IMR-90 (cell line): ENCODE measurements around the gene ROBO1. TPM values are rescaled to one million over a fixed set of nuclear protein-coding genes. Genes with fewer than 3 reads are reported as not detected.

Experiments
- ATAC-seq: fragments of 200-7000 bp; cut with Tn5 transposase; 2 replicates; pipeline ENCODE4 v1.9.1; 2020; ENCODE audit warnings: low read depth, mild to moderate bottlenecking, moderate library complexity
- BruUV-seq: library from RNA; stranded (reverse); fragments of 400-500 nt; replicated peaks from 2 replicates; lab custom pipeline; 2021; lab: Mats Ljungman, UMichigan
- CTCF ChIA-PET: fragments of 300-600 bp; formaldehyde crosslinking; extraction: SDS; loops from one replicate; lab custom pipeline; 2021; ENCODE audit warnings: antibody characterized with exemption; lab: Yijun Ruan, JAX
- POLR2A ChIA-PET: fragments of 300-600 bp; sonication (Branson Sonifier 250); formaldehyde crosslinking; loops from one replicate; lab custom pipeline; 2022; ENCODE audit warnings: antibody characterized with exemption; ENCODE audit not compliant: unreplicated experiment; lab: Charles Lee
- DNase-seq: peaks from one replicate; pipeline ENCODE4 v3.0.0; 2013
- H2AFZ ChIP-seq: replicated peaks from 2 replicates; pipeline ENCODE3; 2013; ENCODE audit warnings: low read length, mild to moderate bottlenecking; ENCODE audit not compliant: poor library complexity
- H2AK5ac ChIP-seq: 2 replicates; pipeline ENCODE4 v1.6.1; 2013; ENCODE audit warnings: low read depth, low read length, inconsistent platforms
- H2AK9ac ChIP-seq: replicated peaks from 2 replicates; pipeline ENCODE3; 2013; ENCODE audit warnings: mild to moderate bottlenecking, low read depth, low read length, moderate library complexity; ENCODE audit not compliant: poor library complexity
- H2BK120ac ChIP-seq: 2 replicates; pipeline ENCODE4 v1.6.1; 2013; ENCODE audit warnings: low read depth, low read length, inconsistent platforms
- H2BK15ac ChIP-seq: 3 replicates; pipeline ENCODE4 v1.6.1; 2013; ENCODE audit warnings: low read depth, low read length, inconsistent platforms
- H2BK20ac ChIP-seq: 2 replicates; pipeline ENCODE4 v1.6.1; 2013; ENCODE audit warnings: low read depth, mild to moderate bottlenecking, inconsistent platforms, low read length, moderate library complexity
- H2BK5ac ChIP-seq: 2 replicates; pipeline ENCODE4 v1.6.1; 2013; ENCODE audit warnings: mild to moderate bottlenecking, low read depth, low read length, inconsistent platforms; ENCODE audit not compliant: poor library complexity, severe bottlenecking
- H3K14ac ChIP-seq: replicated peaks from 2 replicates; pipeline ENCODE4 v1.6.1; 2013; ENCODE audit warnings: low read depth, low read length, inconsistent platforms
- H3K18ac ChIP-seq: 2 replicates; pipeline ENCODE4 v1.6.1; 2013; ENCODE audit warnings: low read depth, low read length, control low read depth
- H3K23ac ChIP-seq: 2 replicates; pipeline ENCODE4 v1.6.1; 2013; ENCODE audit warnings: low read depth, low read length, inconsistent platforms
- H3K27ac ChIP-seq: 2 replicates; pipeline ENCODE4 v1.5.1; 2013; ENCODE audit warnings: mild to moderate bottlenecking, control low read depth, low read length; ENCODE audit not compliant: insufficient read depth
- H3K27me3 ChIP-seq: 2 replicates; pipeline ENCODE4 v1.6.1; 2013; ENCODE audit warnings: low read length; ENCODE audit not compliant: control insufficient read depth, insufficient read depth
- H3K36me3 ChIP-seq: 2 replicates; pipeline ENCODE4 v1.6.1; 2013; ENCODE audit warnings: low read length, mixed read lengths; ENCODE audit not compliant: control insufficient read depth, insufficient read depth
- H3K4ac ChIP-seq: 2 replicates; pipeline ENCODE4 v1.6.1; 2013; ENCODE audit warnings: low read depth, low read length, inconsistent platforms
- H3K4me1 ChIP-seq: 2 replicates; pipeline ENCODE4 v1.6.1; 2013; ENCODE audit warnings: low read length, mixed read lengths; ENCODE audit not compliant: control insufficient read depth, insufficient read depth
- H3K4me2 ChIP-seq: 2 replicates; pipeline ENCODE4 v1.6.1; 2013; ENCODE audit warnings: low read depth, mild to moderate bottlenecking, control low read depth, low read length, moderate library complexity
- H3K4me3 ChIP-seq: 2 replicates; pipeline ENCODE4 v1.5.1; 2013; ENCODE audit warnings: low read depth, mild to moderate bottlenecking, control low read depth, low read length, moderate library complexity; ENCODE audit not compliant: insufficient read depth
- H3K56ac ChIP-seq: 2 replicates; pipeline ENCODE4 v1.6.1; 2013; ENCODE audit warnings: low read length, inconsistent platforms; ENCODE audit not compliant: insufficient read depth; ENCODE audit errors: extremely low read depth
- H3K79me1 ChIP-seq, 2 experiments: 2 replicates each; pipeline ENCODE4 v1.6.1; 2013; ENCODE audit warnings: low read length in 2 of 2, inconsistent platforms in 1 of 2, low read depth in 1 of 2
- H3K9ac ChIP-seq: 2 replicates; pipeline ENCODE4 v1.6.1; 2013; ENCODE audit warnings: low read depth, low read length, control low read depth
- H3K9me1 ChIP-seq: 2 replicates; pipeline ENCODE4 v1.6.1; 2013; ENCODE audit warnings: low read length, inconsistent platforms; ENCODE audit not compliant: insufficient read depth
- H3K9me3 ChIP-seq: 2 replicates; pipeline ENCODE4 v1.6.1; 2013; ENCODE audit warnings: low read length; ENCODE audit not compliant: control insufficient read depth, insufficient read depth
- H4K20me1 ChIP-seq: 2 replicates; pipeline ENCODE4 v1.6.1; 2013; ENCODE audit warnings: low read length, inconsistent platforms; ENCODE audit not compliant: insufficient read depth
- H4K5ac ChIP-seq: 2 replicates; pipeline ENCODE4 v1.6.1; 2013; ENCODE audit warnings: mild to moderate bottlenecking, low read depth, low read length, control low read depth
- H4K8ac ChIP-seq, 2 experiments: 2 replicates each; pipeline ENCODE4 v1.6.1; 2013; ENCODE audit warnings: low read depth in 2 of 2, low read length in 2 of 2, control low read depth in 1 of 2, inconsistent platforms in 1 of 2
- H4K91ac ChIP-seq: 2 replicates; pipeline ENCODE4 v1.6.1; 2013; ENCODE audit warnings: low read depth, low read length, inconsistent platforms; ENCODE audit not compliant: insufficient read depth
- BHLHE40 ChIP-seq: fragments of 150-350 bp; IDR thresholded peaks from 2 replicates; pipeline ENCODE4 v1.6.1; 2016; ENCODE audit warnings: mild to moderate bottlenecking, low read depth, low read length
- CEBPB ChIP-seq: IDR thresholded peaks from 2 replicates; pipeline ENCODE4 v1.6.1; 2012; ENCODE audit warnings: low read depth, low read length, improper control_type of control experiment
- CHD1 ChIP-seq: IDR thresholded peaks from 2 replicates; pipeline ENCODE4 v1.6.1; 2012; ENCODE audit warnings: low read depth, low read length, improper control_type of control experiment
- CTCF ChIP-seq: conservative IDR thresholded peaks from 2 replicates; pipeline ENCODE4 v1.5.1; 2012; ENCODE audit warnings: mild to moderate bottlenecking, low read depth, low read length, improper control_type of control experiment
- FOS ChIP-seq: fragments of 150-350 bp; IDR thresholded peaks from 2 replicates; pipeline ENCODE4 v1.6.1; 2016; ENCODE audit warnings: low read depth, low read length
- MAFK ChIP-seq: IDR thresholded peaks from 2 replicates; pipeline ENCODE4 v1.6.1; 2012; ENCODE audit warnings: low read depth, low read length, improper control_type of control experiment
- MAZ ChIP-seq: IDR thresholded peaks from 2 replicates; pipeline ENCODE4 v1.6.1; 2012; ENCODE audit warnings: low read depth, mild to moderate bottlenecking, low read length, improper control_type of control experiment, moderate library complexity, borderline replicate concordance
- MXI1 ChIP-seq: IDR thresholded peaks from 2 replicates; pipeline ENCODE4 v1.6.1; 2012; ENCODE audit warnings: low read depth, mild to moderate bottlenecking, low read length, moderate library complexity, borderline replicate concordance
- NFE2L2 ChIP-seq: fragments of 150-350 bp; IDR thresholded peaks from 2 replicates; pipeline ENCODE4 v1.6.1; 2016; ENCODE audit warnings: low read depth, mild to moderate bottlenecking, low read length
- POLR2A ChIP-seq: IDR thresholded peaks from 2 replicates; pipeline ENCODE4 v1.6.1; 2012; ENCODE audit warnings: mild to moderate bottlenecking, low read depth, low read length
- RAD21 ChIP-seq: IDR thresholded peaks from 2 replicates; pipeline ENCODE4 v1.6.1; 2012; ENCODE audit warnings: low read length, improper control_type of control experiment
- RCOR1 ChIP-seq: IDR thresholded peaks from 2 replicates; pipeline ENCODE4 v1.6.1; 2012; ENCODE audit warnings: mild to moderate bottlenecking, low read length, improper control_type of control experiment; ENCODE audit not compliant: insufficient replicate concordance
- RFX5 ChIP-seq: IDR thresholded peaks from 2 replicates; pipeline ENCODE4 v1.8.0; 2012; ENCODE audit warnings: low read depth, mild to moderate bottlenecking, low read length, moderate library complexity
- SMC3 ChIP-seq: fragments of 150-350 bp; IDR thresholded peaks from 2 replicates; pipeline ENCODE4 v1.6.1; 2016; ENCODE audit warnings: low read depth, mild to moderate bottlenecking, antibody characterized with exemption, low read length, moderate library complexity
- USF2 ChIP-seq: fragments of 150-350 bp; IDR thresholded peaks from 2 replicates; pipeline ENCODE4 v1.6.1; 2017; ENCODE audit warnings: mild to moderate bottlenecking, antibody characterized with exemption, low read length, low read depth
- WGBS, 2 experiments: methylation state at CpG; one replicate each; pipeline versions ENCODE4 v1.1.5 to v1.1.7; 2013; ENCODE audit warnings: missing lambda C conversion rate in 2 of 2; ENCODE audit not compliant: insufficient read length in 1 of 2; ENCODE audit errors: extremely low coverage in 2 of 2; 5-methylcytosine and 5-hydroxymethylcytosine counted together
- dilution Hi-C: fragments of 300-500 bp; cut with HindIII; formaldehyde crosslinking; loops from one replicate; pipeline ENCODE4 v1.14.3; 2018; ENCODE audit warnings: low sequenced_read_pairs; ENCODE audit not compliant: unreplicated experiment
- in situ Hi-C: fragments of 300-500 bp; cut with MboI; formaldehyde crosslinking; loops from 3 replicates; pipeline ENCODE4 v1.14.3; 2019; ENCODE audit warnings: low sequenced_read_pairs, inconsistent platforms, mixed read lengths
- intact Hi-C: fragments of 100-400 bp; cut with micrococcal nuclease; formaldehyde crosslinking; loops from 2 replicates; pipeline ENCODE4 v1.10.0; 2022
- polyA plus RNA-seq, 3 experiments: library from polyadenylated mRNA; depleted of rRNA; stranded (reverse); fragments of >200 nt; gene quantifications; 2 replicates each; pipeline ENCODE4 v1.2.3, GENCODE V29; 2012; ENCODE audit warnings: low replicate concordance in 1 of 3
- total RNA-seq: library from RNA; depleted of rRNA; stranded (reverse); fragments of >200 nt; gene quantifications from 2 replicates; pipeline ENCODE4 v1.2.3, GENCODE V29; 2012

ROBO1 gene
- total and polyA plus RNA-seq, 2 of the 4 experiments (the other 2 are of a cell fraction), result 24.1 to 53.9 TPM

- no peak for TF ChIP-seq CHD1
Measured at GRCh38 chr3:79767905-79768267, at the start of gene ROBO1 (continued).

GRCh38 chr3:79817224-79817623 is 49.4 kb upstream of the ROBO1 start:
- intact Hi-C loops, result no loop called here
- no peak overlapping the region for H3K4me2 ChIP-seq
- H3K56ac ChIP-seq, result no peak overlapping the region
- no peak overlapping the region for H2BK5ac ChIP-seq
- H3K9me3 ChIP-seq, result peaks cover 8% of the 10 kb centered on the region
- H3K9me1 ChIP-seq, result no peaks in the 10 kb centered on the region
- no CpG with 5 or more reads among the region's 3 CpGs for WGBS, 2 experiments
- H2AFZ ChIP-seq, result no peak overlapping the region
- no peak overlapping the region for H3K14ac ChIP-seq
- H4K8ac ChIP-seq, result no peak overlapping the region
- H3K4me1 ChIP-seq, result no peaks in the 10 kb centered on the region
- H3K23ac ChIP-seq, result no peak overlapping the region
- no peaks in the 10 kb centered on the region for H3K79me1 ChIP-seq
- no peak overlapping the region for H2BK20ac ChIP-seq
- DNase-seq (no peak), ATAC-seq (no peak)
- TF ChIP-seq NFE2L2, result no peak
- no peak for TF ChIP-seq RAD21
- no peak for TF ChIP-seq CTCF
- TF ChIP-seq CHD1, result no peak
- no peak for TF ChIP-seq MAFK
- TF ChIP-seq RFX5, result no peak
- no peak for TF ChIP-seq MXI1
- no peak for TF ChIP-seq USF2
- TF ChIP-seq RCOR1, result no peak
- no peak for TF ChIP-seq POLR2A
- no peak for TF ChIP-seq BHLHE40
- no peak for TF ChIP-seq MAZ
- TF ChIP-seq SMC3, result no peak
- no peak for TF ChIP-seq FOS
- no peak for TF ChIP-seq CEBPB
- H2AK9ac ChIP-seq, result no peak overlapping the region
- H3K18ac ChIP-seq, result no peak overlapping the region
- no peak overlapping the region for H3K4ac ChIP-seq
- no peak overlapping the region for H2BK120ac ChIP-seq
- no peaks in the 10 kb centered on the region for H3K27me3 ChIP-seq
- no peak overlapping the region for H4K91ac ChIP-seq
- no peak overlapping the region for H3K27ac ChIP-seq
- H4K5ac ChIP-seq, result no peak overlapping the region
- ChIA-PET POLR2A (no interaction called here), CTCF (no interaction called here)
- BruUV-seq, result no TSS peak
- H3K4me3 ChIP-seq, result no peak overlapping the region
- H3K9ac ChIP-seq, result no peak overlapping the region
- H2BK15ac ChIP-seq, result no peak overlapping the region
- in situ Hi-C loops, result no loop called here
- H3K36me3 ChIP-seq, result no peaks in the 10 kb centered on the region
- no peak overlapping the region for H2AK5ac ChIP-seq
- no peaks in the 10 kb centered on the region for H4K20me1 ChIP-seq
- dilution Hi-C loops, result no loop called here
